K562 (cell line): Measurements from ENCODE around the gene GOSR1. TPM values are rescaled to one million over a fixed set of nuclear protein-coding genes. Genes with fewer than 3 reads are reported as not detected.

ENCODE experiments used
- ATAC-seq: fragments of 200-7000 bp; cut with Tn5 transposase; 3 replicates; pipeline ENCODE4 v1.9.1; 2020; ENCODE audit warnings: moderate library complexity
- BruUV-seq: library from RNA; stranded (reverse); fragments of 400-500 nt; replicated peaks from 2 replicates; lab custom pipeline; 2021; lab: Mats Ljungman, UMichigan
- CTCF ChIA-PET: fragments of 300-600 bp; formaldehyde crosslinking; extraction: SDS; loops from one replicate; lab custom pipeline; 2021; ENCODE audit warnings: low intra/inter-chr PET ratio; lab: Yijun Ruan, JAX
- POLR2A ChIA-PET: fragments of 300-600, 350-650 bp; sonication (Branson Sonifier 250); formaldehyde crosslinking; extraction: SDS; loops from one replicate; lab custom pipeline; 2021; ENCODE audit warnings: antibody characterized with exemption, inconsistent platforms; lab: Yijun Ruan, JAX
- DNase-seq, 4 experiments: peaks; one replicate each; pipeline versions ENCODE4 v3.0.0 to v3.0.0-alpha.2; 2011 to 2018; ENCODE audit warnings: low spot score in 3 of 4, mixed read lengths in 3 of 4; ENCODE audit errors: extremely low read depth in 1 of 4
- FAIRE-seq: peaks from 2 replicates; lab custom pipeline; 2011; peaks lifted over from hg19 to GRCh38; lab: Jason Lieb, UNC
- H2AFZ ChIP-seq: 2 replicates; pipeline ENCODE4 v1.6.0; 2011; ENCODE audit warnings: low read depth, low read length, control low read depth, inconsistent platforms
- H3K27ac ChIP-seq: fragments of 200-600 bp; 3 replicates; pipeline ENCODE4 v1.8.0; 2011; ENCODE audit warnings: low read depth, mild to moderate bottlenecking, control low read depth, inconsistent platforms, low read length, moderate library complexity, mixed read lengths; ENCODE audit errors: extremely low read depth
- H3K27me3 ChIP-seq, 2 experiments: fragments of 300-600 bp in 1 of 2; 2 replicates in 1 of 2; 3 replicates in 1 of 2; pipeline versions ENCODE4 v1.6.0 to v1.8.0; 2011; ENCODE audit warnings: inconsistent platforms in 2 of 2, low read length in 2 of 2, mild to moderate bottlenecking in 1 of 2, mixed read lengths in 1 of 2, moderate library complexity in 1 of 2; ENCODE audit not compliant: control insufficient read depth in 2 of 2, insufficient read depth in 2 of 2
- H3K36me3 ChIP-seq: fragments of 300-600 bp; 3 replicates; pipeline ENCODE4 v1.8.0; 2011; ENCODE audit warnings: mild to moderate bottlenecking, low read length, inconsistent platforms; ENCODE audit not compliant: control insufficient read depth, insufficient read depth
- H3K4me1 ChIP-seq, 2 experiments: fragments of 200-600 bp in 1 of 2; replicated peaks in 1 of 2; 2 replicates in 1 of 2; 3 replicates in 1 of 2; pipeline versions ENCODE4 v1.5.1 to v1.8.0; 2011; ENCODE audit warnings: inconsistent platforms in 2 of 2, low read length in 2 of 2, mild to moderate bottlenecking in 1 of 2, mixed read lengths in 1 of 2, moderate library complexity in 1 of 2; ENCODE audit not compliant: control insufficient read depth in 2 of 2, insufficient read depth in 2 of 2
- H3K4me2 ChIP-seq: 2 replicates; pipeline ENCODE4 v1.6.1; 2011; ENCODE audit warnings: low read length, control low read depth, inconsistent platforms, mixed read lengths; ENCODE audit not compliant: insufficient read depth
- H3K4me3 ChIP-seq: fragments of 200-600 bp; sonication (generic), shearing (Covaris generic); 2 replicates; pipeline ENCODE4 v1.5.1; 2016; ENCODE audit warnings: control low read depth, inconsistent platforms
- H3K79me2 ChIP-seq: fragments of 200-600 bp; 3 replicates; pipeline ENCODE4 v1.8.0; 2011; ENCODE audit warnings: low read length, inconsistent platforms; ENCODE audit not compliant: control insufficient read depth, insufficient read depth
- H3K9ac ChIP-seq, 2 experiments: 2 replicates each; pipeline versions ENCODE4 v1.6.0 to v1.6.1; 2011; ENCODE audit warnings: low read depth in 2 of 2, low read length in 2 of 2, control low read depth in 1 of 2, inconsistent platforms in 1 of 2, mild to moderate bottlenecking in 1 of 2, mixed read lengths in 1 of 2; ENCODE audit not compliant: insufficient read depth in 1 of 2
- H3K9me1 ChIP-seq: one replicate; pipeline ENCODE4 v1.6.0; 2011; ENCODE audit warnings: inconsistent platforms, mild to moderate bottlenecking, low read length, moderate library complexity; ENCODE audit not compliant: control insufficient read depth, insufficient read depth
- H3K9me3 ChIP-seq: replicated peaks from 2 replicates; pipeline ENCODE4 v1.5.1; 2011; ENCODE audit warnings: low read depth, low read length, inconsistent platforms; ENCODE audit not compliant: control insufficient read depth, insufficient read depth
- H4K20me1 ChIP-seq: replicated peaks from 2 replicates; pipeline ENCODE4 v1.6.1; 2011; ENCODE audit warnings: low read length, inconsistent platforms, mixed read lengths; ENCODE audit not compliant: control insufficient read depth, insufficient read depth
- MAX ChIP-seq: sonication (generic); formaldehyde crosslinking; IDR thresholded peaks from 2 replicates; pipeline ENCODE4 v1.9.0; 2022; ENCODE audit warnings: mild to moderate bottlenecking, missing genetic modification reagents
- NFE2L1 ChIP-seq: fragments of 450-650 bp; IDR thresholded peaks from 2 replicates; pipeline ENCODE4 v1.6.1; 2016; ENCODE audit warnings: missing genetic modification characterization, low read depth, mild to moderate bottlenecking, missing compliant biosample characterization, moderate library complexity, borderline replicate concordance
- NFXL1 ChIP-seq: fragments of 450-650 bp; formaldehyde crosslinking; IDR thresholded peaks from 2 replicates; pipeline ENCODE4 v1.4.0; 2021; ENCODE audit warnings: mild to moderate bottlenecking
- RBM14 ChIP-seq: fragments of 200-400 bp; formaldehyde crosslinking; IDR thresholded peaks from 2 replicates; pipeline ENCODE4 v1.6.1; 2018; ENCODE audit warnings: low read depth, mild to moderate bottlenecking, low read length, moderate library complexity, borderline replicate concordance; ENCODE audit not compliant: insufficient read depth
- SMARCA5 ChIP-seq: fragments of 450-650 bp; IDR thresholded peaks from 2 replicates; pipeline ENCODE4 v1.6.1; 2016
- SUPT5H ChIP-seq: fragments of 450-650 bp; IDR thresholded peaks from 2 replicates; pipeline ENCODE4 v1.6.1; 2016
- TOE1 ChIP-seq, 2 experiments: fragments of 450-650 bp in 1 of 2; sonication (generic) in 1 of 2; formaldehyde crosslinking in 1 of 2; IDR thresholded peaks; 2 replicates each; pipeline versions ENCODE4 v1.7.1 to v1.8.0; 2016 to 2022; ENCODE audit warnings: borderline replicate concordance in 2 of 2, mild to moderate bottlenecking in 2 of 2, antibody characterized with exemption in 1 of 2, inconsistent platforms in 1 of 2, low read depth in 1 of 2, missing genetic modification reagents in 1 of 2, moderate library complexity in 1 of 2
- TRIM25 ChIP-seq: fragments of 450-650 bp; IDR thresholded peaks from 2 replicates; pipeline ENCODE4 v1.7.0; 2016; ENCODE audit warnings: borderline replicate concordance
- ZNF224 ChIP-seq: sonication (generic); formaldehyde crosslinking; IDR thresholded peaks from 2 replicates; pipeline ENCODE4 v1.8.0; 2022; ENCODE audit warnings: mild to moderate bottlenecking, missing genetic modification reagents
- ZNF41 ChIP-seq: fragments of 250-450 bp; sonication (Bioruptor Pico); conservative IDR thresholded peaks from 2 replicates; pipeline ENCODE4 v1.4.0; 2020; ENCODE audit warnings: mild to moderate bottlenecking
- WGBS: fragments of 100-300 bp; shearing (Covaris generic); methylation state at CpG from one replicate; pipeline ENCODE4 v1.1.6; 2016; ENCODE audit warnings: low coverage, mixed read lengths; ENCODE audit not compliant: insufficient coverage; ENCODE audit errors: missing lambda C conversion rate; 5-methylcytosine and 5-hydroxymethylcytosine counted together
- in situ Hi-C: fragments of 300-500 bp; cut with MboI; formaldehyde crosslinking; loops from 4 replicates; pipeline ENCODE4 v1.15.0; 2018; ENCODE audit warnings: inconsistent platforms, mixed read lengths
- intact Hi-C: fragments of 100-400 bp; cut with micrococcal nuclease; formaldehyde crosslinking; loops from 2 replicates; pipeline ENCODE4 v1.14.2; 2022
- polyA plus RNA-seq, 8 experiments: library from polyadenylated mRNA; depleted of rRNA in 4 of 8; stranded (reverse) in 5 of 8; unstranded in 3 of 8; fragments of >200 nt; fragmentation: Nextera tagmentation in 2 of 8; fragmentation: Illumina TruSeq in 1 of 8; extraction: Ambion mirVana in 2 of 8; extraction: Trizol in 1 of 8; gene quantifications; 2 replicates each; pipeline versions ENCODE4 v1.2.1 to v1.2.3, GENCODE V29; 2011 to 2014; ENCODE audit warnings: inconsistent platforms in 1 of 8, missing spikeins in 1 of 8
- total RNA-seq, 7 experiments: library from RNA; depleted of rRNA in 6 of 7; stranded (reverse); fragments of >200 nt in 6 of 7; fragmentation: Illumina TruSeq in 2 of 7; extraction: Trizol in 2 of 7; gene quantifications; 2 replicates each; pipeline versions ENCODE4 v1.2.1 to v1.2.3, GENCODE V29; 2011 to 2021; ENCODE audit warnings: low replicate concordance in 1 of 7

Gene GOSR1
- total and polyA plus RNA-seq, 9 of the 15 experiments (the other 6 are each of a cell fraction or from before 2014, with no cell fraction given): 17.6 to 95.5 (median 33.3) TPM

- TF ChIP-seq TRIM25: no peak
- no peak for TF ChIP-seq ZNF41 (CRISPR knock-in tag)
- no peak for TF ChIP-seq RBM14
Observed at GRCh38 chr17:30506481-30506880, 29.3 kb downstream of the GOSR1 start (continued).

GRCh38 chr17:30513346-30513745 lies 36.1 kb downstream of the GOSR1 start:
- in situ Hi-C loops: no loop called here
- BruUV-seq: no TSS peak

More at GRCh38 chr17:30513346-30513745, 36.1 kb downstream of the GOSR1 start:
- H3K4me2 ChIP-seq: no peak overlapping the region
- H2AFZ ChIP-seq: no peak overlapping the region
- DNase-seq (no peak), FAIRE-seq (no peak), ATAC-seq (no peak)
- no peaks in the 10 kb centered on the region for H3K4me1 ChIP-seq
- no peak overlapping the region for H3K27ac ChIP-seq
- intact Hi-C loops: no loop called here
- H3K9ac ChIP-seq: no peak overlapping the region
- H4K20me1 ChIP-seq: no peaks in the 10 kb centered on the region
- H3K36me3 ChIP-seq: peaks cover 57% of the 10 kb centered on the region
- TF ChIP-seq NFXL1 (CRISPR knock-in tag): no peak
- no peak for TF ChIP-seq TOE1 (IDR thresholded peaks at IDR 0.05; ENCODE audit: borderline replicate concordance)
- TF ChIP-seq TOE1 (CRISPR knock-in tag; IDR thresholded peaks at IDR 0.05; ENCODE audit: borderline replicate concordance, low read depth): no peak
- TF ChIP-seq SUPT5H: no peak
- no peak for TF ChIP-seq MAX (CRISPR knock-in tag)
- no peak for TF ChIP-seq ZNF224 (CRISPR knock-in tag)
- TF ChIP-seq SMARCA5: no peak
- no peak for TF ChIP-seq NFE2L1 (tag)
- H3K79me2 ChIP-seq: no peaks in the 10 kb centered on the region
- 100% methylated on average over 1 of the region's 1 CpG for WGBS
- ChIA-PET CTCF (no interaction called here), POLR2A (interaction anchor here (0.6 to 0.9 kb wide), 3 partner anchors 13 to 22 kb away, joined by 3 read pairs; no protein-coding TSS in a partner anchor)
- no peak overlapping the region for H3K4me3 ChIP-seq
- no peaks in the 10 kb centered on the region for H3K9me3 ChIP-seq
- no peaks in the 10 kb centered on the region for H3K27me3 ChIP-seq
- H3K9me1 ChIP-seq: no peaks in the 10 kb centered on the region
